ENCODE results near the gene KIR3DL2. TPM values are rescaled to one million over a fixed set of nuclear protein-coding genes. Genes with fewer than 3 reads are reported as not detected.
"Not testable (repeated sequence)": the region's sequence is repeated elsewhere in the genome, so short reads cannot be mapped to it uniquely, and the experiment has no call there.

Gene KIR3DL2
- total and polyA plus RNA-seq, 7 donors: 0.22 TPM; not detected in 6

DNA sequence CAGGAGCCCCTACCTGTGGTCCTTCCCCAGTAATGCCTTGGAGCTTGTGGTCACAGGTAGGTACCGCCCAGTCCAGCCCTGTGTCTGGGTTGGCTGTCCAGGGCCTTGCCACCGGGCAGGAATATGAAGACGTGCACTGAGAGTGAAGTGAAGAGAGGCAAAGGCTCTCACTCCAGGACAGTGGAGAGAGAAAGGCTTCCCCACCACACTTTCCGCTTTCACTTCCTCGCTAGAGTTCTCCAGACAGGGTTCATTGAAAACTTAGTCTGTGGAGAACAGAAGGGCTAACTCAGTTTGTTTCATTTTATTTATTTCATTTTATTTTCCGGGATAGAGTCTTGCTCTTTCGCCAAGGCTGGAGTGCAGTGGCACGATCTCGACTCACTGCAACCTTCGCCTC lies 38.0 kb downstream of the KIR3DL2 start:
- H3K4me3 ChIP-seq: no peak overlapping the region
- peaks cover 0 to 21% (median 0%) of the 10 kb centered on the region in 3 donors for H3K27me3 ChIP-seq
- H3K9me3 ChIP-seq: no peaks in the 10 kb centered on the region
- H3K27ac ChIP-seq: no peak overlapping the region
- H3K4me1 ChIP-seq: no peaks in the 10 kb centered on the region
- DNase-seq: no peak
- no peaks in the 10 kb centered on the region for H3K36me3 ChIP-seq
- no peak for TF ChIP-seq EP300 (IDR thresholded peaks at IDR 0.05)
- no peak for TF ChIP-seq POLR2AphosphoS5 (IDR thresholded peaks at IDR 0.05)
- TF ChIP-seq POLR2A (IDR thresholded peaks at IDR 0.05): no peak
- TF ChIP-seq, protein P1, sequence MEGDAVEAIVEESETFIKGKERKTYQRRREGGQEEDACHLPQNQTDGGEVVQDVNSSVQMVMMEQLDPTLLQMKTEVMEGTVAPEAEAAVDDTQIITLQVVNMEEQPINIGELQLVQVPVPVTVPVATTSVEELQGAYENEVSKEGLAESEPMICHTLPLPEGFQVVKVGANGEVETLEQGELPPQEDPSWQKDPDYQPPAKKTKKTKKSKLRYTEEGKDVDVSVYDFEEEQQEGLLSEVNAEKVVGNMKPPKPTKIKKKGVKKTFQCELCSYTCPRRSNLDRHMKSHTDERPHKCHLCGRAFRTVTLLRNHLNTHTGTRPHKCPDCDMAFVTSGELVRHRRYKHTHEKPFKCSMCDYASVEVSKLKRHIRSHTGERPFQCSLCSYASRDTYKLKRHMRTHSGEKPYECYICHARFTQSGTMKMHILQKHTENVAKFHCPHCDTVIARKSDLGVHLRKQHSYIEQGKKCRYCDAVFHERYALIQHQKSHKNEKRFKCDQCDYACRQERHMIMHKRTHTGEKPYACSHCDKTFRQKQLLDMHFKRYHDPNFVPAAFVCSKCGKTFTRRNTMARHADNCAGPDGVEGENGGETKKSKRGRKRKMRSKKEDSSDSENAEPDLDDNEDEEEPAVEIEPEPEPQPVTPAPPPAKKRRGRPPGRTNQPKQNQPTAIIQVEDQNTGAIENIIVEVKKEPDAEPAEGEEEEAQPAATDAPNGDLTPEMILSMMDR (IDR thresholded peaks at IDR 0.05): no peak
- 92 to 93% methylated on average over 10 of the region's 10 CpGs for WGBS, 2 donors
- intact Hi-C loops (cut with DNase I): no loop called here

GRCh38 chr19:54889566-54889965 lies 39.3 kb downstream of the KIR3DL2 start:
- no peak overlapping the region for H3K27ac ChIP-seq
- TF ChIP-seq EP300 (IDR thresholded peaks at IDR 0.05): no peak
- TF ChIP-seq, protein P1 (IDR thresholded peaks at IDR 0.05): no peak
- TF ChIP-seq POLR2A (IDR thresholded peaks at IDR 0.05): no peak
- TF ChIP-seq POLR2AphosphoS5 (IDR thresholded peaks at IDR 0.05): no peak
- intact Hi-C loops (cut with DNase I): no loop called here
- H3K4me3 ChIP-seq: no peak overlapping the region
- no peaks in the 10 kb centered on the region for H3K36me3 ChIP-seq
- H3K27me3 ChIP-seq: peaks cover 0 to 21% (median 0%) of the 10 kb centered on the region in 3 donors
- no peak for DNase-seq
- no peaks in the 10 kb centered on the region for H3K9me3 ChIP-seq
- no peaks in the 10 kb centered on the region for H3K4me1 ChIP-seq
- 78 to 86% methylated on average over 11 of the region's 11 CpGs for WGBS, 2 donors

DNA sequence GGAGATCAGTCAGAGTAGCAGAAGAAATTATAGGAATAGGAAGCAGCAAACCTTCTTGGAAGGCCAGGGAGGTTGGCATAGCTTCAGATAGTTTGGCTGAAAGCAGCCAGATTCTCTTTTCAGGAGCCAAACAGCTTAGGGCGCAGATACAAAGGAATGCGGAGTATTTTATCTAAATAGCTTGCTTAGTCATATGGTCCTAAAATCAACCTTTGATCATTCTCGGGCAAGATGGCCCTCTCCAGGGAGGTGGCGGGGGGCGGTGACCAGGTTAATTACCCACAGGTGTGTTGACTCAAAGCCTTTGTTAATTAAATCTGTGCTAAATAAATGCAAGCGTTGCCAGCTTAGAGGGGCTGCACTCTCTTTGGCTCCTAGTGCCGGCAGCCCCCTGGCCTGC lies 43.2 kb downstream of the KIR3DL2 start:
- no peaks in the 10 kb centered on the region for H3K9me3 ChIP-seq
- no peak overlapping the region for H3K4me3 ChIP-seq
- WGBS, 2 donors: 26 to 61% methylated on average over 7 of the region's 7 CpGs
- no peaks in the 10 kb centered on the region for H3K36me3 ChIP-seq
- intact Hi-C loops (cut with DNase I): no loop called here
- no peak overlapping the region for H3K27ac ChIP-seq
- peaks cover 0 to 14% (median 0%) of the 10 kb centered on the region in 3 donors for H3K27me3 ChIP-seq
- no peaks in the 10 kb centered on the region for H3K4me1 ChIP-seq
- DNase-seq: no peak
- TF ChIP-seq POLR2A (IDR thresholded peaks at IDR 0.05): no peak
- no peak for TF ChIP-seq EP300 (IDR thresholded peaks at IDR 0.05)
- TF ChIP-seq, protein P1 (IDR thresholded peaks at IDR 0.05): no peak
- no peak for TF ChIP-seq POLR2AphosphoS5 (IDR thresholded peaks at IDR 0.05)

GRCh38 chr19:54894106-54894505 lies 43.9 kb downstream of the KIR3DL2 start:
- H3K9me3 ChIP-seq; H3K4me1 ChIP-seq; DNase-seq; H3K36me3 ChIP-seq; intact Hi-C loops (cut with DNase I); H3K27ac ChIP-seq; H3K4me3 ChIP-seq: not testable (repeated sequence)
- peaks cover 0 to 14% (median 0%) of the 10 kb centered on the region in 3 donors for H3K27me3 ChIP-seq
- 91 to 92% methylated on average over 16 of the region's 16 CpGs for WGBS, 2 donors

GRCh38 chr19:54896036-54896435 lies 45.8 kb downstream of the KIR3DL2 start:
- no peak for TF ChIP-seq POLR2A (IDR thresholded peaks at IDR 0.05)
- TF ChIP-seq, protein P1 (IDR thresholded peaks at IDR 0.05): no peak
- TF ChIP-seq POLR2AphosphoS5 (IDR thresholded peaks at IDR 0.05): no peak
- TF ChIP-seq EP300 (IDR thresholded peaks at IDR 0.05): no peak
- Histone ChIP-seq H3K4me3 (no peak overlapping the region), H3K36me3 (no peaks in the 10 kb centered on the region), H3K27me3 (peaks cover 0 to 14% (median 0%) of the 10 kb centered on the region in 3 donors), H3K9me3 (no peaks in the 10 kb centered on the region), H3K4me1 (no peaks in the 10 kb centered on the region), H3K27ac (no peak overlapping the region)
- no peak for DNase-seq
- 85 to 94% methylated on average over 2 of the region's 2 CpGs for WGBS, 2 donors
- intact Hi-C loops (cut with DNase I): no loop called here

GRCh38 chr19:54898685-54899084 lies 48.4 kb downstream of the KIR3DL2 start:
- H3K36me3 ChIP-seq; H3K27ac ChIP-seq; H3K27me3 ChIP-seq; H3K4me1 ChIP-seq; H3K4me3 ChIP-seq; H3K9me3 ChIP-seq; intact Hi-C loops (cut with DNase I); DNase-seq: not testable (repeated sequence)
- WGBS, 2 donors: 66 to 73% methylated on average over 7 of the region's 7 CpGs

DNA sequence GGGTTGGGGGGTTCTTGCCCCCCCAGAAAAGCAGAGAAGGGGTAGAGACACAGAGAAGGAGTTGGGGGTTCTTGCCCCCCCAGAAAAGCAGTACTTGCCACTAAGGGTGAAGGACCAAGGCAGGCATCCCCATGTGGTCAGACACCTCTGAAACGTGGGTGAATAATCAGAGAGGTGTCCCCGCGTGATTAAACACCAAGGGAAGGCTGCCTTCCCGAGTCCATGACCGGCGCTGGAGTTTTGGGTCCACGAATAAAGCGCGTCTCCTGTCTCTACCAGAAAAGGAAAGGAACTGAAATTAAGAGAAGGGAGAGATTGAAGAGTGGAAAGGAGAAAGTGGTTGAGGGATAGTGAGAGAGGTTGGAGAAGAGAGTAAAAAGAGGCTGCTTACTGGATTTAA lies 49.4 kb downstream of the KIR3DL2 start:
- DNase-seq; intact Hi-C loops (cut with DNase I); H3K4me1 ChIP-seq; H3K27me3 ChIP-seq; H3K27ac ChIP-seq; H3K4me3 ChIP-seq; H3K36me3 ChIP-seq; H3K9me3 ChIP-seq: not testable (repeated sequence)
- WGBS, 2 donors: 85 to 90% methylated on average over 9 of the region's 9 CpGs

DNA sequence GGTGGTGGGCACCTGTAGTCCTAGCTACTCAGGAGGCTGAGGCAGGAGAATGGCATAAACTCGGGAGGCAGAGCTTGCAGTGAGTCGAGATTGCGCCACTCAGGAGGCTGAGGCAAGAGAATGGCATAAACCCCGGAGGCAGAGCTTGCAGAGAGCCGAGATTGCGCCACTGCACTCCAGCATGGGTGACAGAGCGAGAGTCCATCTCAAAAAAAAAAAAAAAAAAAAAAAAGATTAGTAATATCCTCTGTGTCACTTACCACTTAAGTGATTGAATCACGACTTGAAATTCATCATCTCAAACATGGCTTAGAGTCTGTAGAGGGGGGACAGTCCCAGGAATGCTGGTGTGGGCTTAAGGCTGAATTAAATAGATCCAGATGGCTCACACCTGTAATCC lies 50.9 kb downstream of the KIR3DL2 start:
- DNase-seq; intact Hi-C loops (cut with DNase I); H3K4me3 ChIP-seq; H3K9me3 ChIP-seq; H3K27ac ChIP-seq; H3K4me1 ChIP-seq; H3K27me3 ChIP-seq; H3K36me3 ChIP-seq: not testable (repeated sequence)
- WGBS, 2 donors: 82 to 87% methylated on average over 8 of the region's 8 CpGs

Measured in sigmoid colon (tissue), 7 donors.